ENCODE data around the gene PRKAG2.

DNA sequence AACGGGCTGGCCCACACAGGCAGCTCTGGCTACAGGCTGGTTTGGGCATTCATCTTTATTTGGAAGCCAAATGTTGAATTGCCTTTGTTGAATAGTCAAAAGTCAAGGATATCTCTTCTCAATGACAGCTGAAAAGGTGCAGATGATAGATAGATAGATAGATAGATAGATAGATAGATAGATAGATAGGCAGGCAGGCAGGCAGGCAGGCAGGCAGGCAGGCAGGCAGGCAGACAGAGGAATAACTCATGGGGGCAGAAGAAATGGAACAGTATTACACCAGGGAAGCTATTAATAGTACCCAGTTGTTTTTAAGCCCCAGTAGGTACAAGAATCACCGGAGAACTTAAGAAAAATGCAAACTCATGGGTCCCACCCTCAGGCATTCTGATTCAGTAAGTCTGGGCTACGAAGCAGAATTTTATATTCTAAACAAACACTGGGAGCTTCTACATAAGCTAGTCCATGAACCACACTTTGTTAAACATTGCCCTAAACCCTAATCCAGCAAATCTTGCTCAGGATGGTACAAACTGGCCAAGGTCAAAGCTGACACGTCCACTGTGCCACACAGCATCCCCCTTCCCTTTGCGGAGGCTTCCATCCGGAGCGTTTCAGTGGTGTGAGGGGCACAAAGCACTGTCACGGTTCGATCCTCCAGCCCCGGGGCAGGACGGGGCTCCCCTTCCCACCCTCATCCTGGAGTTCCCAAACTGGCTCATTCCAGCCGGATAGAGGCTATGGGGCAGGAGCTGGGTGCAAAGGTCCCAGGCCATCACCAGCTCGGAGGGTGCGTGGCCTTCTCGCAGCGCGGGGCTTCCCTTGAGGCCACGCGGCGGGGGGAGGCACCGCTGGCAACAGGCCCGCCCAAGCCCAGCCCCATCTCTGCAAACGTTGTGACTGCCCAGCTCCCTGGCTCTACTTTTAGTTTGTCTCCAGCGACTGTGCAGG is 6.7 kb downstream of the PRKAG2 start:
- no peak for TF ChIP-seq KDM5A (IDR thresholded peaks at IDR 0.05; ENCODE audit: low read length)
- no peak for TF ChIP-seq JUND (IDR thresholded peaks at IDR 0.05; ENCODE audit: low read length)
- TF ChIP-seq, protein P1, sequence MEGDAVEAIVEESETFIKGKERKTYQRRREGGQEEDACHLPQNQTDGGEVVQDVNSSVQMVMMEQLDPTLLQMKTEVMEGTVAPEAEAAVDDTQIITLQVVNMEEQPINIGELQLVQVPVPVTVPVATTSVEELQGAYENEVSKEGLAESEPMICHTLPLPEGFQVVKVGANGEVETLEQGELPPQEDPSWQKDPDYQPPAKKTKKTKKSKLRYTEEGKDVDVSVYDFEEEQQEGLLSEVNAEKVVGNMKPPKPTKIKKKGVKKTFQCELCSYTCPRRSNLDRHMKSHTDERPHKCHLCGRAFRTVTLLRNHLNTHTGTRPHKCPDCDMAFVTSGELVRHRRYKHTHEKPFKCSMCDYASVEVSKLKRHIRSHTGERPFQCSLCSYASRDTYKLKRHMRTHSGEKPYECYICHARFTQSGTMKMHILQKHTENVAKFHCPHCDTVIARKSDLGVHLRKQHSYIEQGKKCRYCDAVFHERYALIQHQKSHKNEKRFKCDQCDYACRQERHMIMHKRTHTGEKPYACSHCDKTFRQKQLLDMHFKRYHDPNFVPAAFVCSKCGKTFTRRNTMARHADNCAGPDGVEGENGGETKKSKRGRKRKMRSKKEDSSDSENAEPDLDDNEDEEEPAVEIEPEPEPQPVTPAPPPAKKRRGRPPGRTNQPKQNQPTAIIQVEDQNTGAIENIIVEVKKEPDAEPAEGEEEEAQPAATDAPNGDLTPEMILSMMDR (IDR thresholded peaks at IDR 0.05; ENCODE audit: control extremely low read depth in 1 of 3, insufficient read depth in 1 of 3, low read depth in 1 of 3, low read length in 3 of 3), result no peak
- no peak for TF ChIP-seq CHD1 (IDR thresholded peaks at IDR 0.05; ENCODE audit: low read depth, low read length)
- no peak for TF ChIP-seq TAF1 (IDR thresholded peaks at IDR 0.05; ENCODE audit: low read depth, low read length)
- no peak for TF ChIP-seq ZNF274 (IDR thresholded peaks at IDR 0.05; ENCODE audit: borderline replicate concordance, extremely low read depth, low read length)
- no peak for TF ChIP-seq EP300 (IDR thresholded peaks at IDR 0.05; ENCODE audit: borderline replicate concordance in 1 of 2, low read depth in 2 of 2, low read length in 2 of 2)
- no peak for TF ChIP-seq NRF1 (IDR thresholded peaks at IDR 0.05; ENCODE audit: low read depth, low read length)
- no peak for TF ChIP-seq POLR2AphosphoS5 (IDR thresholded peaks at IDR 0.05; ENCODE audit: low read depth, low read length)
- TF ChIP-seq POLR2A (IDR thresholded peaks at IDR 0.05; ENCODE audit: control extremely low read depth in 1 of 2, low read depth in 2 of 2, low read length in 2 of 2), result no peak

Measured in H1 (cell line).